CD4-positive, CD25-positive, alpha-beta regulatory T cell (primary cell): ENCODE data around the gene PPP2R2D. TPM values are rescaled to one million over a fixed set of nuclear protein-coding genes. Genes with fewer than 3 reads are reported as not detected.

Experiments used
- ATAC-seq, 2 donors: fragments of 150-1000 bp; cut with Tn5 transposase; one replicate each; pipeline ENCODE4 v1.10.0; 2021; ENCODE audit warnings: low read depth in 2 of 2, moderate number of reproducible peaks in 2 of 2, moderate library complexity in 1 of 2
- DNase-seq, 3 donors: peaks; one replicate each; pipeline versions ENCODE4 v3.0.0 to v3.0.0-alpha.2; 2012 to 2022; ENCODE audit warnings: mixed read lengths in 1 of 3
- H3K27ac ChIP-seq: one replicate; pipeline ENCODE4 v1.7.0; 2013; ENCODE audit warnings: mild to moderate bottlenecking, low read length; ENCODE audit not compliant: insufficient read depth, poor library complexity, severe bottlenecking
- H3K27me3 ChIP-seq: one replicate; pipeline ENCODE4 v1.7.0; 2013; ENCODE audit warnings: low read length; ENCODE audit not compliant: control insufficient read depth, insufficient read depth
- H3K36me3 ChIP-seq: one replicate; pipeline ENCODE4 v1.7.0; 2013; ENCODE audit warnings: mild to moderate bottlenecking, low read length, moderate library complexity; ENCODE audit not compliant: control insufficient read depth, insufficient read depth
- H3K4me1 ChIP-seq: 2 replicates; pipeline ENCODE4 v1.7.0; 2013; ENCODE audit warnings: mild to moderate bottlenecking, low read length; ENCODE audit not compliant: insufficient read depth, control insufficient read depth, poor library complexity, severe bottlenecking
- H3K4me3 ChIP-seq: one replicate; pipeline ENCODE4 v1.7.0; 2013; ENCODE audit warnings: low read depth, mild to moderate bottlenecking, low read length, moderate library complexity
- H3K9me3 ChIP-seq, 2 experiments: 1 replicate in 1 of 2; 2 replicates in 1 of 2; pipeline ENCODE4 v1.7.0; 2013; ENCODE audit warnings: low read length in 2 of 2, mild to moderate bottlenecking in 1 of 2, moderate library complexity in 1 of 2; ENCODE audit not compliant: control insufficient read depth in 2 of 2
- H3K27ac Mint-ChIP-seq, 3 donors: one replicate each; pipeline ENCODE4 v1.8.0; 2020 to 2022; ENCODE audit warnings: mild to moderate bottlenecking in 3 of 3, mixed read lengths in 3 of 3, moderate library complexity in 2 of 3
- H3K27me3 Mint-ChIP-seq: one replicate; pipeline ENCODE4 v1.8.0; 2022; ENCODE audit warnings: mild to moderate bottlenecking, mixed read lengths
- H3K36me3 Mint-ChIP-seq: one replicate; pipeline ENCODE4 v1.8.0; 2020; ENCODE audit warnings: mixed read lengths
- H3K4me1 Mint-ChIP-seq, 4 donors: one replicate each; pipeline ENCODE4 v1.8.0; 2020 to 2022; ENCODE audit warnings: mixed read lengths in 4 of 4, mild to moderate bottlenecking in 1 of 4
- H3K4me3 Mint-ChIP-seq, 4 donors: one replicate each; pipeline ENCODE4 v1.8.0; 2020 to 2022; ENCODE audit warnings: mild to moderate bottlenecking in 4 of 4, mixed read lengths in 4 of 4, moderate library complexity in 3 of 4
- H3K9me3 Mint-ChIP-seq, 7 donors: one replicate each; pipeline ENCODE4 v1.8.0; 2020 to 2022; ENCODE audit warnings: mixed read lengths in 7 of 7, mild to moderate bottlenecking in 3 of 7, moderate library complexity in 2 of 7
- polyA plus RNA-seq, 4 donors: library from polyadenylated mRNA; unstranded; fragments of 300-500 nt; fragmentation: Illumina TruSeq; gene quantifications; one replicate each; pipeline ENCODE4 v1.2.3, GENCODE V29; 2021
- total RNA-seq: library from RNA; stranded (reverse); gene quantifications from one replicate; pipeline ENCODE4 v1.2.3, GENCODE V29; 2022

PPP2R2D gene
- total and polyA plus RNA-seq, 5 donors from 2014 or later: 23.8 to 48.1 (median 26.6) TPM

GRCh38 chr10:131920693-131921092, 19.9 kb downstream of the PPP2R2D start:
- Histone ChIP-seq H3K4me3 (no peak overlapping the region), H3K36me3 (peaks cover 2% of the 10 kb centered on the region), H3K27ac (no peak overlapping the region), H3K9me3 (peaks cover 4 to 15% of the 10 kb centered on the region in 2 experiments), H3K27me3 (no peaks in the 10 kb centered on the region), H3K4me1 (peaks cover 9% of the 10 kb centered on the region)
- H3K4me3 Mint-ChIP-seq: no peak overlapping the region
- peaks cover 0 to 5% (median 0%) of the 10 kb centered on the region in 7 donors for H3K9me3 Mint-ChIP-seq
- peak overlapping the region; percentile 29 to 77 (median 68) for H3K27ac Mint-ChIP-seq
- ATAC-seq (no peak), DNase-seq (no peak)
- no peaks in the 10 kb centered on the region for H3K27me3 Mint-ChIP-seq
- peaks cover 12 to 77% (median 51%) of the 10 kb centered on the region in 4 donors for H3K4me1 Mint-ChIP-seq
- H3K36me3 Mint-ChIP-seq: peaks cover 17% of the 10 kb centered on the region

DNA sequence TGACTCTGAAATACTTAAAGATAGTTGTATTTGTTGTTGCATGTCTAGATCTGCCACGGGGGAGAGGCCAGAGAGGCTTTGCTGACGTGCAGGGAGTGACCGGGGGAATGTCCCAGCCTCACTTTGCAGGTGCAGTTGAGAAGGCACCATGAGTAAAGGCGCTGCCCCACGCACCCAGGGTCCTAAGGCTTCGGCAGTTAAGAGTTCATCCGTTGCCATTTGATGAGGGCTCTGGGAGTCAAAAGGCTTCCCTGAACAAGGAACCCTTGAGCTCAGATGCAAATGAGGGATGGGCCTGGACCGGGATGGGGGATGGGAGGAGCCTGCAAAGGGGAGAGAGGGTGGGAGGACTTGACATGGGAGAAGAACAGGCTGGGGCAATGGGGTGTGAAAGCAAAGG, 20.4 kb downstream of the PPP2R2D start:
- no peaks in the 10 kb centered on the region for H3K27me3 ChIP-seq
- no peak for DNase-seq
- H3K9me3 ChIP-seq: peaks cover 4 to 16% of the 10 kb centered on the region in 2 experiments
- Mint-ChIP-seq H3K4me3 (no peak overlapping the region), H3K4me1 (peaks cover 9 to 78% (median 47%) of the 10 kb centered on the region in 4 donors), H3K27ac (peak overlapping the region; percentile 29 to 77 (median 68)), H3K36me3 (peaks cover 17% of the 10 kb centered on the region), H3K9me3 (peaks cover 0 to 5% (median 0%) of the 10 kb centered on the region in 7 donors), H3K27me3 (no peaks in the 10 kb centered on the region)
- peaks cover 4% of the 10 kb centered on the region for H3K36me3 ChIP-seq
- H3K4me3 ChIP-seq: no peak overlapping the region
- peaks cover 9% of the 10 kb centered on the region for H3K4me1 ChIP-seq
- no peak for ATAC-seq
- H3K27ac ChIP-seq: no peak overlapping the region

GRCh38 chr10:131923038-131923756, 22.4 kb downstream of the PPP2R2D start:
- peaks cover 25% of the 10 kb centered on the region for H3K4me1 ChIP-seq
- H3K4me3 ChIP-seq: no peak overlapping the region
- DNase-seq (no peak), ATAC-seq (no peak)
- H3K4me3 Mint-ChIP-seq: peak overlapping the region in 1 of 4 donors; percentile 15
- no peak overlapping the region for H3K27ac ChIP-seq
- peaks cover 0 to 5% (median 0%) of the 10 kb centered on the region in 7 donors for H3K9me3 Mint-ChIP-seq
- peaks cover 21% of the 10 kb centered on the region for H3K36me3 Mint-ChIP-seq
- no peaks in the 10 kb centered on the region for H3K27me3 ChIP-seq
- H3K36me3 ChIP-seq: peaks cover 4% of the 10 kb centered on the region
- peaks cover 4 to 16% of the 10 kb centered on the region in 2 experiments for H3K9me3 ChIP-seq
- H3K4me1 Mint-ChIP-seq: peaks cover 19 to 82% (median 57%) of the 10 kb centered on the region in 4 donors
- H3K27ac Mint-ChIP-seq: peak overlapping the region in 1 of 3 donors; percentile 48
- H3K27me3 Mint-ChIP-seq: no peaks in the 10 kb centered on the region

GRCh38 chr10:131925011-131925649, 24.3 kb downstream of the PPP2R2D start:
- ATAC-seq: no peak
- H3K9me3 Mint-ChIP-seq: peaks cover 0 to 5% (median 1%) of the 10 kb centered on the region in 7 donors
- Histone ChIP-seq H3K9me3 (peaks cover 4 to 16% of the 10 kb centered on the region in 2 experiments), H3K4me1 (peaks cover 37% of the 10 kb centered on the region), H3K4me3 (no peak overlapping the region), H3K27ac (no peak overlapping the region), H3K27me3 (no peaks in the 10 kb centered on the region), H3K36me3 (peaks cover 4% of the 10 kb centered on the region)
- H3K4me1 Mint-ChIP-seq: peaks cover 25 to 85% (median 64%) of the 10 kb centered on the region in 4 donors
- DNase-seq: no peak
- no peak overlapping the region for H3K4me3 Mint-ChIP-seq
- peaks cover 26% of the 10 kb centered on the region for H3K36me3 Mint-ChIP-seq
- no peaks in the 10 kb centered on the region for H3K27me3 Mint-ChIP-seq
- peak overlapping the region in 2 of 3 donors; percentile 25 to 61 for H3K27ac Mint-ChIP-seq

DNA sequence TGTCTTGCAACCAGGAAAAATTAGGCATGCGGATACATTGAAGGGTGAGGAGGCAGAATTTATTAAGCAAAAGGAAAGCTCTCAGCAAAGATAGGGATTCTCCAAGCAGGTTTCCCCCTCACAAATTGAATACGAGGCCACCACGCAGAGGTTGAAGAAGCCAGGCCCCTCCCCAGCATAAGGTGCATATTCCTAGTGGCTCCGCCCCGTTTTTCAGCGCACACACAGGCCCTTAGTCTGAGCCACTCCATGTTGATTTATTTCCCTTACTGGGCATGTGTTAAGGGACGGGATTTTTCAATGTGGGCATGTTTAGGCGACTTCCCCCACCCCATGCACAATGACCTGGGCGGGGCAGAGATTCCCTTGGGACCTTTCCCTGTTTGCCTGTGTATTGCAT, 24.9 kb downstream of the PPP2R2D start:
- H3K4me1 ChIP-seq: peaks cover 42% of the 10 kb centered on the region
- H3K36me3 ChIP-seq: peaks cover 4% of the 10 kb centered on the region
- Mint-ChIP-seq H3K4me3 (no peak overlapping the region), H3K27ac (no peak overlapping the region), H3K9me3 (peaks cover 0 to 5% (median 1%) of the 10 kb centered on the region in 7 donors), H3K4me1 (peaks cover 25 to 85% (median 67%) of the 10 kb centered on the region in 4 donors), H3K36me3 (peaks cover 27% of the 10 kb centered on the region), H3K27me3 (no peaks in the 10 kb centered on the region)
- no peak overlapping the region for H3K4me3 ChIP-seq
- DNase-seq (no peak), ATAC-seq (no peak)
- peaks cover 4 to 16% of the 10 kb centered on the region in 2 experiments for H3K9me3 ChIP-seq
- H3K27me3 ChIP-seq: no peaks in the 10 kb centered on the region
- H3K27ac ChIP-seq: no peak overlapping the region

GRCh38 chr10:131926253-131926652, 25.4 kb downstream of the PPP2R2D start:
- peak overlapping the region in 1 of 3 donors; percentile 86 for H3K27ac Mint-ChIP-seq
- Histone ChIP-seq H3K4me3 (no peak overlapping the region), H3K27me3 (no peaks in the 10 kb centered on the region), H3K27ac (no peak overlapping the region), H3K36me3 (peaks cover 4% of the 10 kb centered on the region), H3K9me3 (peaks cover 4 to 16% of the 10 kb centered on the region in 2 experiments), H3K4me1 (peaks cover 40% of the 10 kb centered on the region)
- H3K27me3 Mint-ChIP-seq: no peaks in the 10 kb centered on the region
- peaks cover 22 to 85% (median 67%) of the 10 kb centered on the region in 4 donors for H3K4me1 Mint-ChIP-seq
- no peak for DNase-seq
- peaks cover 26% of the 10 kb centered on the region for H3K36me3 Mint-ChIP-seq
- H3K4me3 Mint-ChIP-seq: peak overlapping the region in 3 of 4 donors; percentile 33 to 68 (median 37)
- no peak for ATAC-seq
- peaks cover 0 to 5% (median 1%) of the 10 kb centered on the region in 7 donors for H3K9me3 Mint-ChIP-seq

- no peak for DNase-seq
- peaks cover 38% of the 10 kb centered on the region for H3K4me1 ChIP-seq
- peaks cover 4 to 16% of the 10 kb centered on the region in 2 experiments for H3K9me3 ChIP-seq
- Mint-ChIP-seq H3K9me3 (peaks cover 0 to 5% (median 1%) of the 10 kb centered on the region in 7 donors), H3K36me3 (peaks cover 23% of the 10 kb centered on the region), H3K4me1 (peaks cover 18 to 84% (median 64%) of the 10 kb centered on the region in 4 donors), H3K27me3 (no peaks in the 10 kb centered on the region), H3K27ac (peak overlapping the region; percentile 25 to 96 (median 86)), H3K4me3 (peak overlapping the region; percentile 33 to 68 (median 41))
- ATAC-seq: no peak
- no peak overlapping the region for H3K27ac ChIP-seq
- H3K4me3 ChIP-seq: peak overlapping the region; percentile 16
- peaks cover 4% of the 10 kb centered on the region for H3K36me3 ChIP-seq
- H3K27me3 ChIP-seq: no peaks in the 10 kb centered on the region
These were observed 26.2 kb downstream of the PPP2R2D start for GRCh38 chr10:131926743-131927595.
